Esophagus muscularis mucosa (tissue), 4 donors: ENCODE results near the gene CLCF1. TPM values are rescaled to one million over a fixed set of nuclear protein-coding genes. Genes with fewer than 3 reads are reported as not detected.

ENCODE experiments used
- DNase-seq: peaks from one replicate; pipeline ENCODE4 v3.0.0-alpha.2; 2017; ENCODE audit errors: extremely low spot score
- H3K27ac ChIP-seq, 4 donors: fragments of 200-600 bp; sonication (generic); replicated peaks in 1 of 4; 1 replicate in 3 of 4; 2 replicates in 1 of 4; pipeline ENCODE4 v1.5.1; 2016 to 2019; ENCODE audit warnings: mild to moderate bottlenecking in 1 of 4
- H3K27me3 ChIP-seq, 4 donors: fragments of 200-600 bp; sonication (generic); one replicate each; pipeline versions ENCODE4 v1.5.1 to v1.6.0; 2016 to 2019
- H3K36me3 ChIP-seq, 4 donors: fragments of 200-600 bp; sonication (generic); one replicate each; pipeline ENCODE4 v1.5.1; 2016 to 2019
- H3K4me1 ChIP-seq, 4 donors: fragments of 200-600 bp; sonication (generic); one replicate each; pipeline ENCODE4 v1.5.1; 2016 to 2019
- H3K4me3 ChIP-seq, 4 donors: fragments of 200-600 bp; sonication (generic); 1 replicate in 2 of 4; 2 replicates in 2 of 4; pipeline ENCODE4 v1.5.1; 2016 to 2019; ENCODE audit warnings: mild to moderate bottlenecking in 4 of 4, moderate library complexity in 1 of 4
- H3K9me3 ChIP-seq, 4 donors: fragments of 200-600 bp; sonication (generic); 1 replicate in 3 of 4; 2 replicates in 1 of 4; pipeline ENCODE4 v1.5.1; 2016 to 2019
- CTCF ChIP-seq, 3 experiments: fragments of 200-600 bp in 2 of 3; fragments of 450-650 bp in 1 of 3; sonication (generic) in 2 of 3; IDR thresholded peaks; one replicate each; pipeline ENCODE4 v1.5.1; 2017 to 2019; ENCODE audit warnings: antibody characterized with exemption in 3 of 3, mild to moderate bottlenecking in 2 of 3, moderate library complexity in 1 of 3
- EP300 ChIP-seq: sonication (generic); formaldehyde crosslinking; IDR thresholded peaks from one replicate; pipeline ENCODE4 v1.6.1; 2017; ENCODE audit warnings: antibody characterized with exemption
- POLR2A ChIP-seq: fragments of 450-650 bp; IDR thresholded peaks from one replicate; pipeline ENCODE4 v1.6.1; 2017; ENCODE audit warnings: antibody characterized with exemption, moderate library complexity, mild to moderate bottlenecking, low read depth
- POLR2AphosphoS5 ChIP-seq, 2 donors: sonication (generic); formaldehyde crosslinking; IDR thresholded peaks; one replicate each; pipeline ENCODE4 v1.6.1; 2017; ENCODE audit warnings: antibody characterized with exemption in 2 of 2
- WGBS: methylation state at CpG from one replicate; pipeline ENCODE4 v1.1.5; 2018; 5-methylcytosine and 5-hydroxymethylcytosine counted together
- intact Hi-C: fragments of 100-400 bp; cut with DNase I; formaldehyde crosslinking; loops from one replicate; pipeline ENCODE4 v1.15.1; 2023
- total RNA-seq, 4 donors: library from RNA; depleted of rRNA; stranded (reverse); fragments of >200 nt; gene quantifications; one replicate each; pipeline versions ENCODE4 v1.1.0 to v1.2.1, GENCODE V29; 2016

Gene CLCF1
- total RNA-seq, 4 donors from 2014 or later, result 8.3 to 28.3 (median 11.8) TPM

- no peak for TF ChIP-seq CTCF (IDR thresholded peaks at IDR 0.05)
- no peak for TF ChIP-seq EP300
- no peak for TF ChIP-seq POLR2A
- no peak for TF ChIP-seq POLR2AphosphoS5 (IDR thresholded peaks at IDR 0.05)
- no peak for DNase-seq
- no peak overlapping the region for H3K4me3 ChIP-seq
- H3K9me3 ChIP-seq, result no peaks in the 10 kb centered on the region
- peaks cover 0 to 71% (median 10%) of the 10 kb centered on the region in 4 donors for H3K27me3 ChIP-seq
- intact Hi-C loops, result no loop called here
- WGBS, result 80% methylated on average over 9 of the region's 17 CpGs
- no peak overlapping the region for H3K27ac ChIP-seq
- H3K36me3 ChIP-seq, result no peaks in the 10 kb centered on the region
- peaks cover 11 to 35% (median 25%) of the 10 kb centered on the region in 4 donors for H3K4me1 ChIP-seq
These were observed 37.8 kb upstream of the CLCF1 start for GRCh38 chr11:67410984-67411784.

- Histone ChIP-seq H3K36me3 (no peaks in the 10 kb centered on the region), H3K9me3 (no peaks in the 10 kb centered on the region), H3K4me3 (no peak overlapping the region), H3K4me1 (peaks cover 5 to 28% (median 18%) of the 10 kb centered on the region in 4 donors), H3K27me3 (peaks cover 0 to 79% (median 10%) of the 10 kb centered on the region in 4 donors), H3K27ac (no peak overlapping the region)
- DNase-seq, result no peak
- TF ChIP-seq EP300 (no peak), CTCF (IDR thresholded peaks at IDR 0.05) (no peak), POLR2AphosphoS5 (IDR thresholded peaks at IDR 0.05) (no peak), POLR2A (no peak)
- intact Hi-C loops, result no loop called here
- no CpG with 5 or more reads among the region's 15 CpGs for WGBS
These were observed 37.0 kb upstream of the CLCF1 start for GRCh38 chr11:67410369-67410831.

- Histone ChIP-seq H3K27me3 (peaks cover 0 to 80% (median 10%) of the 10 kb centered on the region in 4 donors), H3K4me1 (peaks cover 0 to 22% (median 12%) of the 10 kb centered on the region in 4 donors), H3K9me3 (no peaks in the 10 kb centered on the region), H3K36me3 (no peaks in the 10 kb centered on the region), H3K4me3 (peak overlapping the region in 1 of 4 donors; percentile 9), H3K27ac (no peak overlapping the region)
- TF ChIP-seq POLR2AphosphoS5 (IDR thresholded peaks at IDR 0.05), result no peak
- TF ChIP-seq EP300, result no peak
- TF ChIP-seq CTCF (IDR thresholded peaks at IDR 0.05), result no peak
- TF ChIP-seq POLR2A, result no peak
- WGBS, result 38% methylated on average over 8 of the region's 13 CpGs
- DNase-seq, result no peak
- intact Hi-C loops, result no loop called here
These were observed 36.5 kb upstream of the CLCF1 start for GRCh38 chr11:67409781-67410368.

- Histone ChIP-seq H3K27me3 (peaks cover 0 to 84% (median 10%) of the 10 kb centered on the region in 4 donors), H3K4me3 (peak overlapping the region in 1 of 4 donors; percentile 9), H3K9me3 (no peaks in the 10 kb centered on the region), H3K4me1 (peaks cover 0 to 20% (median 10%) of the 10 kb centered on the region in 4 donors), H3K36me3 (no peaks in the 10 kb centered on the region), H3K27ac (no peak overlapping the region)
- DNase-seq, result no peak
- 47% methylated on average over 10 of the region's 24 CpGs for WGBS
- TF ChIP-seq CTCF (IDR thresholded peaks at IDR 0.05) (no peak), POLR2AphosphoS5 (IDR thresholded peaks at IDR 0.05) (no peak), EP300 (no peak), POLR2A (no peak)
- intact Hi-C loops, result no loop called here
These were observed 35.9 kb upstream of the CLCF1 start for GRCh38 chr11:67409261-67409666.
